ENCODE data around the gene STK32B. TPM values are rescaled to one million over a fixed set of nuclear protein-coding genes. Genes with fewer than 3 reads are reported as not detected.
A peak's percentile ranks its signal among the peaks of the same experiment; 100 is the strongest.
"Not testable (repeated sequence)": the region's sequence is repeated elsewhere in the genome, so short reads cannot be mapped to it uniquely, and the experiment has no call there.

Gene STK32B
- polyA plus RNA-seq, 6 donors from 2014 or later: 0.27 to 4.7 (median 1.2) TPM; not detected in 2

DNA sequence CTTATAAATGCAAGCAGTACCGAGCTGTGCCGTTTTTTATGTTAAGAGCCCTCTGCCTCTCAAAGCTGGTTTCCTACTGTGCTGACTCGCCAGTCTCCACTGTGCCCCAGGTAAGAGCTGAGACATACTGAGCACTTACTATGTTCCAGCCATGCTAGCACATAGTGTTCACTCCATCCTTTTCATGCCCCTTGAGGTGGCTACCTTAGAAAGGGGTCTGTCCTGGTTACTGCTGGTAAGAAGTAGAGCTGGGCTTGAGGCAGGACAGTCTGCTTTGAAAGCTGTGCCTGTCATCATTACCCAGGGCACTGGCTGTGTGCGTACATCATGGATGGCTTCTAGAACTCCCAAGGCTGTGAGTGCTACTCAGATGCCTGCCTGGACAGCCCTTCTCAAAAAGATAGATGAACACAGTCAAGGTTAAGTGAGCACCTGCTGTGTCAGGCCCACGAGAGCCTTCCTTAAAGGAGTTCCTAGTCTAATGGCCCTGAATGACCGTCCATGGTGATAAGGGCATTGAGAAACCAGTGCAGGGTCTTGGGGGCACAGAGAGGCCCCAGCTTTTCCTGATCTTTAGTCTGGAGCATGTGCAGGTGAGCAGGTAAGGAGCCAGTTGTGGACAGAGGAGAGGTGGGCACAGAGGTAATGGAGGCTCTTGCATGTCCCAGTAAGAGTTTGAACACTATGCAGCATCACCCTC is 1.6 kb downstream of the STK32B start:
- peaks cover 34 to 48% (median 44%) of the 10 kb centered on the region in 3 donors for H3K27me3 Mint-ChIP-seq
- no peak for ATAC-seq (ENCODE audit: low read depth in 2 of 2)
- H3K4me3 Mint-ChIP-seq: peak overlapping the region; percentile 76 to 88 (median 86)
- no peak for DNase-seq
- H3K9me3 Mint-ChIP-seq: peaks cover 0 to 2% (median 0%) of the 10 kb centered on the region in 7 donors
- H3K4me1 Mint-ChIP-seq: peaks cover 11 to 21% (median 18%) of the 10 kb centered on the region in 3 donors
- no peak overlapping the region for H3K27ac Mint-ChIP-seq
- no peaks in the 10 kb centered on the region for H3K36me3 Mint-ChIP-seq

DNA sequence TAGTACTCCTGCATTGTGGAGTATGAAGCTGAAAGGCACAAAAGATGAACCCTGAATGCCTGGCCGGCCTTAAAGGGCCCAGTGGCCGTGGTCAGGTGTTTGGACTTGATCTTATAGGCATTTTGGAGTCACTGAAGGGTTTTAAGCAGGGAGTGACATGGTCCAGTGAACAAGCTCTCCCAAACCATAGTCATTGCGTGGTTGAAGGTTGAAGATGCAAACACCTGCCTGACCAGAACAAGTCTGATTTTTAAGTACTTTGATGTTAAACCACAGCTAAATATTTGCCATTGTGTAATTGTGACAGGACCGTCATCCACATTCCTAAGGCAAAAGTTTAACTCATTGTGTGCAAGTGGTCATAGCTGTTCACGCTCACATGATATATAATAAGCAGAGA is 3.3 kb downstream of the STK32B start:
- ATAC-seq (ENCODE audit: low read depth in 2 of 2) (no peak), DNase-seq (no peak)
- peaks cover 11 to 21% (median 18%) of the 10 kb centered on the region in 3 donors for H3K4me1 Mint-ChIP-seq
- H3K36me3 Mint-ChIP-seq: no peaks in the 10 kb centered on the region
- H3K27ac Mint-ChIP-seq: no peak overlapping the region
- peaks cover 0 to 12% (median 1%) of the 10 kb centered on the region in 7 donors for H3K9me3 Mint-ChIP-seq
- peak overlapping the region in 1 of 8 donors; percentile 19 for H3K4me3 Mint-ChIP-seq
- peaks cover 28 to 41% (median 32%) of the 10 kb centered on the region in 3 donors for H3K27me3 Mint-ChIP-seq

DNA sequence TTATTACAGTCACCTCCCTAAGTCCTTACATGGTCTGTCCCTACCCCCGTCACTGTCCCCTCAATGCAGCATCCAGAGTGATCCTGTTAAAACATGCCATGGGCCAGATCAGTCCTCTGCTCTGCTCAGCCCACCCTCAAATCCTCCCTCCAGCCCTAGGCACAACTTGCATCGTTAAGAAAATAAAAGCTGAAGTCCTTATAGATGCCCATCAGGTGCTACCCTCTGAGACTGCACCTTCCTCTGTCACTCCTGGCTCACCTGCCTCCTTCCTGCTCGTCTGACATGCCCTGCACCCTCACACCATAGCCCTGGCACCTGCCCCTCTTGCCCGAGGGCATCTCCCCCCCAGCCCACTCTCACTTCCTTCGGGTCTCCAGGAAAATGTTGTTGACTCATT is 4.1 kb downstream of the STK32B start:
- no peaks in the 10 kb centered on the region for H3K36me3 Mint-ChIP-seq
- peaks cover 9 to 18% (median 13%) of the 10 kb centered on the region in 3 donors for H3K4me1 Mint-ChIP-seq
- ATAC-seq (ENCODE audit: low read depth in 2 of 2) (no peak), DNase-seq (no peak)
- peak overlapping the region in 2 of 6 donors; percentile 30 to 66 for H3K27ac Mint-ChIP-seq
- peak overlapping the region in 1 of 8 donors; percentile 1 for H3K4me3 Mint-ChIP-seq
- H3K27me3 Mint-ChIP-seq: peaks cover 25 to 35% (median 30%) of the 10 kb centered on the region in 3 donors
- peaks cover 0 to 19% (median 10%) of the 10 kb centered on the region in 7 donors for H3K9me3 Mint-ChIP-seq

DNA sequence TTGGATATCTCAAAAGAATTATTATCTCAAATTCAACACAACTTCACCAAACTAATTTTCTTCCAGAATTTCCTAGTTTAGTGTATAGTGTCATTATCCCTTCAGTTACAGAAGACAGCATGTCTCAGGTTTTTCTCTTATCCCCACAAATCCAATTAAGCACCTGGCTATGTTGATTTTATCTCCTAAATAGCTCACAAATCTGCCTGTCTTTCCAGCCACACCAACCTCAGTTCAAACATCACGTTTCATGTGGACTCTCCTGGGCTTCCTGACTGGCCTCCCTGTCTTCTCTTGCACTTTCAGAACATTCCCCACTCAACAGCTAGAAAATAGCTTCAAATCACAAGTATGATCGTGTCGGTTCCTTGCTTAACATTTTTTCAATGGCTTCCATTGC is 14.8 kb downstream of the STK32B start:
- DNase-seq: no peak
- peaks cover 0 to 15% of the 10 kb centered on the region in 2 donors for H3K36me3 Mint-ChIP-seq
- no peak overlapping the region for H3K27ac Mint-ChIP-seq
- peaks cover 0 to 3% (median 0%) of the 10 kb centered on the region in 3 donors for H3K4me1 Mint-ChIP-seq
- ATAC-seq (ENCODE audit: low read depth in 2 of 2): no peak
- H3K27me3 Mint-ChIP-seq: no peaks in the 10 kb centered on the region
- peaks cover 11 to 32% (median 22%) of the 10 kb centered on the region in 7 donors for H3K9me3 Mint-ChIP-seq
- H3K4me3 Mint-ChIP-seq: no peak overlapping the region

DNA sequence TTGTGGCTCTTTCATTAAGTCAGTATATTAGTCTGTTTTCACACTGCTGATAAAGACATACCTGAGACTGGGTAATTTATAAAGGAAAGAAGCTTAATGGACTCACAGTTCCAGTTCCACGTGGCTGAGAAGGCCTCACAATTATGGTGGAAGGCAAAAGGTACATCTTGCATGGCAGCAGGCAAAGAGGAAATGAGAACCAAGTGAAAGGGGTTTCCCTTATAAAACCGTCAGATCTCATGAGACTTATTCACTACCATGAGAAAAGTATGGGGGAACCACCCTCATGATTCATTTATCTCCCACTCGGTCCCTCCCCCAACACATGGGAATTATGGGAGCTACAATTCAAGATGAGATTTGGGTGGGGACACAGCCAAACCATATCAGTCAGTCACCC is 15.7 kb downstream of the STK32B start:
- not testable (repeated sequence) for H3K4me1 Mint-ChIP-seq, H3K27me3 Mint-ChIP-seq, H3K4me3 Mint-ChIP-seq, DNase-seq
- peak; percentile 20 to 50 for ATAC-seq (ENCODE audit: low read depth in 2 of 2)
- peaks cover 0 to 15% of the 10 kb centered on the region in 2 donors for H3K36me3 Mint-ChIP-seq
- peak overlapping the region in 1 of 6 donors; percentile 2 for H3K27ac Mint-ChIP-seq
- H3K9me3 Mint-ChIP-seq: peaks cover 10 to 30% (median 21%) of the 10 kb centered on the region in 7 donors

DNA sequence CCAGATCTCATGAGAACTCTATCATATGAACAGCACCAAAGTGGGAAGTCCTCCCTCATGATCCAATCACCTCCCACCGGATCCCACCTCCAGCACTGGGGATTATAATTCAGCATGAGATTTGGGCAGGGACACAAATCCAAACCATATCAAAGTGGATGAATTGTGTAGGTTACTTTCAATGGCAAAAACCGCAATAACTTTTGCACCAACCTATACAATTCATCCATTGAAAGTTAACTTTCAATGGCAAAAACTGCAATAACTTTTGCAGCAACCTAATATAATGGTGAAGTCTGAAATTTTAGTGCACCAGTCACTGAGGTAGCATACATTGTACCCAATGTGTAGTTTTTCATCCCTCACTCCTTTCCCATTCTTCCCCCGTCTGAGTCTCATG is 16.6 kb downstream of the STK32B start:
- Mint-ChIP-seq H3K9me3 (peaks cover 10 to 30% (median 19%) of the 10 kb centered on the region in 7 donors), H3K4me1 (peaks cover 0 to 3% (median 0%) of the 10 kb centered on the region in 3 donors), H3K27me3 (no peaks in the 10 kb centered on the region), H3K36me3 (peaks cover 0 to 15% of the 10 kb centered on the region in 2 donors), H3K4me3 (no peak overlapping the region), H3K27ac (no peak overlapping the region)
- no peak for DNase-seq
- no peak for ATAC-seq (ENCODE audit: low read depth in 2 of 2)

DNA sequence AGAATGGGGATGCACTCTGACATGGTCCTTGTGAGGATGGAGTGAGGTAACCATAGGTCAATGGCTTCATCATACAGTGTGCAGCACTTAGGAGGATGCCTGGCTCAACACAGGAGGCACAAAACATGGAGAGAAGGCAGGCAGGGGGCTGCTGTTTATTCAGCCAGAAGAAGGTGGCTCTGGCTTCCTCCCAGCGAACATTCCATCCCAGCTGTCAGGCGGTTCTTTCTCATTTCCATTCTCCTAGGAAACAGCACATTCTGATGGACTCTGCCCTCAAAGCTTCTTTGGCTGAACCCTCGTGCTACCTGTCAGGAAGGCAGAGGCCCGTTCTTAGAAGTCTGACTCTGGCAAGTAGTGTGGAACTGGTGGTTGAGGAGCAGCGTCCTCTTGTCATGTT is 18.6 kb downstream of the STK32B start:
- Mint-ChIP-seq H3K4me1 (peaks cover 0 to 3% (median 0%) of the 10 kb centered on the region in 3 donors), H3K9me3 (peaks cover 11 to 30% (median 19%) of the 10 kb centered on the region in 7 donors), H3K36me3 (peaks cover 0 to 15% of the 10 kb centered on the region in 2 donors), H3K27me3 (no peaks in the 10 kb centered on the region), H3K4me3 (no peak overlapping the region), H3K27ac (no peak overlapping the region)
- no peak for DNase-seq
- ATAC-seq (ENCODE audit: low read depth in 2 of 2): no peak

DNA sequence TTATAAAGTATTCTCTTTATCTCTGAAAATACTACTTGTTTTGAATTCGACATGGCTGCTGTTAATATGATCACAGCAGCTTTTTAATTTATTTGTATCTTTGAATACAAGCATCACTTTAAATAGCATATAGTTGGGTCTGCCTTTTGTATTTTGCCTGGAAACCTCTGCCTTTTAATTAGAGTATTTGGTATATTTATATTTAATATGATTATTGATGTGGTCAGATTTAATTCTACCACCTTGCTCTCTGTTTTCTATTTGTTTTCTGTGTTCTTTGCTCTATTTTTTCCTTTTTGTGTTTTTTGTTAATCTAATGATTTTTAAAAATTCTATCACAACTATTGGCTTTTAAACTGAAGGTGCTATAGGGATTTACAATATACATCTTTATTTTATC is 21.7 kb downstream of the STK32B start:
- H3K27ac Mint-ChIP-seq: no peak overlapping the region
- peaks cover 5 to 19% (median 14%) of the 10 kb centered on the region in 7 donors for H3K9me3 Mint-ChIP-seq
- no peaks in the 10 kb centered on the region for H3K4me1 Mint-ChIP-seq
- no peak for ATAC-seq (ENCODE audit: low read depth in 2 of 2)
- no peak overlapping the region for H3K4me3 Mint-ChIP-seq
- no peak for DNase-seq
- peaks cover 0 to 7% of the 10 kb centered on the region in 2 donors for H3K36me3 Mint-ChIP-seq
- H3K27me3 Mint-ChIP-seq: peaks cover 0 to 3% (median 0%) of the 10 kb centered on the region in 3 donors

DNA sequence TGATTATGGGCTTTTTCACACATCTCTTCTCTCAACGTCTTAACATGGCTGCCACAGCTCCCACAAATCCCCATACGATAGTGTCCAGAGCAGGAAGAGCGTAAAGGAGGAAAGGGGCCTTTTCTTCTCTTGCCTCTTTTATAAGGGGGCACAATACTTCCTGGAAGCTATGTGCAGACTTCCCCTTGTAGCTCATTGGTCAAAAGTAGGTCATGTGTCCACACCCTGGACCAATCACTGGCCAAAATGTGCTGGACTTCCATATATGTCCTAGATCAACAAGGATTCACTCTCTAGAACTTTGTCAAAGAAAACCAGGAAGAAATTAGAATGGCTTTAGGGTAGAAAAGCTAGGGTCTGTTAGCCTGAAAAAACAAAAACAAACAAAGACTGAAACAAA is 26.7 kb downstream of the STK32B start:
- peaks cover 18 to 24% of the 10 kb centered on the region in 2 donors for H3K36me3 Mint-ChIP-seq
- no peaks in the 10 kb centered on the region for H3K4me1 Mint-ChIP-seq
- ATAC-seq (ENCODE audit: low read depth in 2 of 2) (no peak), DNase-seq (no peak)
- peaks cover 8 to 42% (median 26%) of the 10 kb centered on the region in 7 donors for H3K9me3 Mint-ChIP-seq
- H3K27me3 Mint-ChIP-seq: peaks cover 0 to 3% (median 0%) of the 10 kb centered on the region in 3 donors
- H3K4me3 Mint-ChIP-seq: no peak overlapping the region
- no peak overlapping the region for H3K27ac Mint-ChIP-seq

DNA sequence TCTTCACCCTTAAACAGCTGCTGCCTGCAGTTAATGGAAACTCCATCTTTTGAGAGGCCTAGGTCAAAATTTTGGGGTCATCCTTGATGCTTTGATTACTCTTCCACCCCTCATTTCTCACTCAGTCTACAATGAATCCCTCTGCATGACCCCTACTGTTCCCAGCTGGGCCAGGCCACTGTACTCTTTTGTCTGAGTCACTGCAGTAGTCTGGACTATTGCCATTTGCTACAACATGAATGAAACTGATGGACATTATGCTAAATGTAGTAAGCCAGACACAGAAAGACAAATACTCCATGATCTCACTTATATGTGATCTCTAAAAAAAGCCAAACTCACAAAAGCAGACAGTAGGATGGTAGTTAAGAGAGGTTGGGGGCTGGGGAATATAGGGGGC is 28.3 kb downstream of the STK32B start:
- Mint-ChIP-seq H3K9me3 (peaks cover 11 to 52% (median 27%) of the 10 kb centered on the region in 7 donors), H3K4me1 (no peaks in the 10 kb centered on the region), H3K27ac (no peak overlapping the region), H3K27me3 (peaks cover 0 to 3% (median 0%) of the 10 kb centered on the region in 3 donors), H3K4me3 (no peak overlapping the region), H3K36me3 (peaks cover 18 to 24% of the 10 kb centered on the region in 2 donors)
- DNase-seq (no peak), ATAC-seq (ENCODE audit: low read depth in 2 of 2) (no peak)

DNA sequence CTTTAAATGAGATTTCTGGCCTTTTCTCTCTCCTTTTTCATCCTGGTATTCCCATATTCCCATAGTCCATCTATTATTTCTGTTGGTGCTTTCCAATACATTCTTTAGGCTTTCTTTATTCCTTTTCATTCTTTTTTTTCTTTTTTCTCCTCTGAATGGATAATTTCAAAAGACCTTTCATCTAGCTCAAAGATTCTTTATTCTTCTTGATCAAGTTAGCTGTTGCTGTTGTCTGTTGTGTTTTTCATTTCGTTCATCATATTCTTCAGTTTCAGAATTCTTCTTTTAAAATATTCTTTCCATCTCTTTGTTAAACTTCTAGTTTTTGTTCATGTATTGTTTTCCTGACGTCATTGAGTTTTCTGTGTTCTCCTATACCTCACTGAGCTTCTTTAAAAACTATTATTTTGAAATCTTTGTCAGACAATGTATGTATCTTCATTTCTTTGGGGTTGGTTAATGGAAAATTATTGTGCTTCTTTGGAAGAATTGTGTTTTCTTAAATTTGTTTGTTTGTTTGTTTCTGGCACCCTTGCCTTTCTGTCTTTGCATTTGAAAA is 30.2 kb downstream of the STK32B start:
- no peak overlapping the region for H3K27ac Mint-ChIP-seq
- DNase-seq (no peak), ATAC-seq (ENCODE audit: low read depth in 2 of 2) (no peak)
- peaks cover 20 to 69% (median 40%) of the 10 kb centered on the region in 7 donors for H3K9me3 Mint-ChIP-seq
- no peak overlapping the region for H3K4me3 Mint-ChIP-seq
- no peaks in the 10 kb centered on the region for H3K4me1 Mint-ChIP-seq
- H3K27me3 Mint-ChIP-seq: peaks cover 0 to 7% (median 6%) of the 10 kb centered on the region in 3 donors
- peaks cover 22 to 36% of the 10 kb centered on the region in 2 donors for H3K36me3 Mint-ChIP-seq

DNA sequence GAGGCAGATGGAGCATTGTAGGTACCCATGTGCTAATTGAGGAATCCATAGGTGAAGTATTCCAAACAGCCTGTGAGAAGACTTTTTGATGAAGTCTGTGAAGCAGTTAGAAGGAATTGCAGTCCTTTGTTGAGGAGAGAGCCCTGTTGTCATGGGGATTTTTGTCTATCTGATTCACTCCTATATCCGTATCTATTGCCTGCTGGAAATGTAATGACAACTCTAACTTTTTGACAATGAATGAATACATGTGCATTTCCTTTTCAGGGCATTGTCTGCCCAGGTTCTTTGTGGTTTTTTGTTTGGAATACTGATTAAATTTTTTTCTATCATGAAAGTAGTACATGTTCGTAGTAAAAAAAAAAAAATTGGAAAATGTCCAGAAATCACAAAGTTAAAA is 31.1 kb downstream of the STK32B start:
- peaks cover 0 to 6% (median 5%) of the 10 kb centered on the region in 3 donors for H3K27me3 Mint-ChIP-seq
- H3K27ac Mint-ChIP-seq: no peak overlapping the region
- peaks cover 22 to 38% of the 10 kb centered on the region in 2 donors for H3K36me3 Mint-ChIP-seq
- ATAC-seq (ENCODE audit: low read depth in 2 of 2) (no peak), DNase-seq (no peak)
- no peaks in the 10 kb centered on the region for H3K4me1 Mint-ChIP-seq
- no peak overlapping the region for H3K4me3 Mint-ChIP-seq
- peaks cover 20 to 77% (median 42%) of the 10 kb centered on the region in 7 donors for H3K9me3 Mint-ChIP-seq

DNA sequence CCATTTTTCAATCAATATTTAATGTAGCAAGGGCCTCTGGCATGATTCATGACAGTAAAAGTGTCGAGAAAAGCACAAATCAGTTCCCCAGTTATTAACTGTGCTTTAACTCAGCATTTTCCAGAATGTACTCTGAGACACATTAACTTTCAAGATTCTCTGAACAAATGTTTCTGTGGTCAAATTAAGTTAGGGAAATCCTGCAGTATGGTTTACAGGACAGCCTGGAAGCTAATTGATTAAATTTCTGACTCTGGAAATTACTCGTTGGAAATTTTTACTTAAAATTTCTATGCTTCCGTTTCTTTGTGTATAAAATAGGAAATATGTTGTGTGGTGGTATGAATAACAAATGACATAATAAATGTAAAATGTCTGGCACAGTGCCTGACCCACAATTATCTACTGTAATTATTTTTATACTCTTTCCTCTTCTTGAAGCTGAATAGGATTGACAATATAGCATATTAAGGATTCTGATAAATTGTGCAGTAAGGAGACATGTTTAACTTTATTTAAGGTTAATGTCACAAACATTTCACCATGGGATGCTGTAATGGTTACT is 33.7 kb downstream of the STK32B start:
- peaks cover 20 to 73% (median 46%) of the 10 kb centered on the region in 7 donors for H3K9me3 Mint-ChIP-seq
- H3K36me3 Mint-ChIP-seq: peaks cover 22 to 35% of the 10 kb centered on the region in 2 donors
- H3K27ac Mint-ChIP-seq: no peak overlapping the region
- ATAC-seq (ENCODE audit: low read depth in 2 of 2) (no peak), DNase-seq (no peak)
- peaks cover 0 to 11% (median 6%) of the 10 kb centered on the region in 3 donors for H3K27me3 Mint-ChIP-seq
- H3K4me1 Mint-ChIP-seq: no peaks in the 10 kb centered on the region
- no peak overlapping the region for H3K4me3 Mint-ChIP-seq

Data from naive B cell (primary cell).